ENCODE data around the gene SEC16A. TPM values are rescaled to one million over a fixed set of nuclear protein-coding genes. Genes with fewer than 3 reads are reported as not detected.

Gene SEC16A
- total and polyA plus RNA-seq, 2 donors (not counting 3 experiments of a cell fraction or from before 2014, with no cell fraction given): 34.5 to 80.6 TPM

DNA sequence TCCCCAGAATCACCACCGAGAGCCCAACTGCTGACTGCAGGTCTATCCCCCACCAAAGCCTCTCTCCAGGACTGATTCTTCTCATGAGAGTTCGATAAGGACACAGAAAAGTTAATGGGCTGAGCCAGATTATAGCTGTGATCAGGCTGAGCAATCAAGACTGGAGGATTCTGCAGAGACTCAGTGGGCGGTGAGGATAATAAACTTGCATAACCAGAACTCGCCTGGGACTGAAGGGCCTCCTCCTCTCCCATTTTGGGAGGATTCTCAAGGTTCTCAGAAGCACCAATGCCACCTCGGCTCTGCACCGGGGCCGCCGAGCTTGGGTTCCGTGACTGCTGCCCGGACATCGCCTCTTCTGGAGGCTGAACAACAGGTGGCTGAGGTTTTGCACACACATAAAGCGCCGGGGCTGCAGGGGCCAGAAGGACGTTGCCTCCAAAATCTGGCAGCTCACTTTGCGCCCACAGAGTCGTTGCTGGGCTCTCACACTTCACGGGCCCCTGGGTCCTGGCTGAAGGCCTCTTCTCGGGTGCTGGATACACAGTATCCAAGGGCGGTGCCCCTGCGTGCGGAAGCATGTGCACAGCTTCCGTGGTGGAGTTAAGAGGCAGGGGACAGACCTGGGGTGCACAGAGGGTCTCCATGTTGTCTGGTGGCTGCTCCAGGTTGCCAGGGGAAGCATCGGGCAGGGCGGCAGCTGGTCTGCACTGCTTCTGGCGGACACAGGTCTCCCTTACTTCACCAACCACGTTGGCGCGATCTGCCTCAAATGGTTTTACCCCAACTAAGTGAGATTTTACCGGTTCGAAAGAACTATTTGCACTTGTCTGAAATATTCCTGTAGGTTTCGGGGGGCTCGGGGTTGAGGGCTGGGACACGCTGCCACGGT lies 7.6 kb downstream of the SEC16A start:
- TF ChIP-seq, protein P1, sequence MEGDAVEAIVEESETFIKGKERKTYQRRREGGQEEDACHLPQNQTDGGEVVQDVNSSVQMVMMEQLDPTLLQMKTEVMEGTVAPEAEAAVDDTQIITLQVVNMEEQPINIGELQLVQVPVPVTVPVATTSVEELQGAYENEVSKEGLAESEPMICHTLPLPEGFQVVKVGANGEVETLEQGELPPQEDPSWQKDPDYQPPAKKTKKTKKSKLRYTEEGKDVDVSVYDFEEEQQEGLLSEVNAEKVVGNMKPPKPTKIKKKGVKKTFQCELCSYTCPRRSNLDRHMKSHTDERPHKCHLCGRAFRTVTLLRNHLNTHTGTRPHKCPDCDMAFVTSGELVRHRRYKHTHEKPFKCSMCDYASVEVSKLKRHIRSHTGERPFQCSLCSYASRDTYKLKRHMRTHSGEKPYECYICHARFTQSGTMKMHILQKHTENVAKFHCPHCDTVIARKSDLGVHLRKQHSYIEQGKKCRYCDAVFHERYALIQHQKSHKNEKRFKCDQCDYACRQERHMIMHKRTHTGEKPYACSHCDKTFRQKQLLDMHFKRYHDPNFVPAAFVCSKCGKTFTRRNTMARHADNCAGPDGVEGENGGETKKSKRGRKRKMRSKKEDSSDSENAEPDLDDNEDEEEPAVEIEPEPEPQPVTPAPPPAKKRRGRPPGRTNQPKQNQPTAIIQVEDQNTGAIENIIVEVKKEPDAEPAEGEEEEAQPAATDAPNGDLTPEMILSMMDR (IDR thresholded peaks at IDR 0.05; ENCODE audit: extremely low read depth in 1 of 2, insufficient read depth in 1 of 2, low read depth in 1 of 2, low read length in 2 of 2): no peak
- TF ChIP-seq GATA2 (IDR thresholded peaks at IDR 0.05; ENCODE audit: insufficient read depth, insufficient read length, low read depth, low read length): no peak
- no peak for TF ChIP-seq FOS (IDR thresholded peaks at IDR 0.05; ENCODE audit: borderline replicate concordance, insufficient read depth, low read length)
- no peak for TF ChIP-seq EZH2 (IDR thresholded peaks at IDR 0.05; ENCODE audit: borderline replicate concordance, low read depth, low read length, severe bottlenecking)
- TF ChIP-seq MYC (IDR thresholded peaks at IDR 0.05; ENCODE audit: low read depth, low read length): no peak
- no peak for TF ChIP-seq POLR2AphosphoS5 (IDR thresholded peaks at IDR 0.05; ENCODE audit: insufficient read depth, low read depth, low read length)
- TF ChIP-seq, protein P2, sequence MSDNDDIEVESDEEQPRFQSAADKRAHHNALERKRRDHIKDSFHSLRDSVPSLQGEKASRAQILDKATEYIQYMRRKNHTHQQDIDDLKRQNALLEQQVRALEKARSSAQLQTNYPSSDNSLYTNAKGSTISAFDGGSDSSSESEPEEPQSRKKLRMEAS (IDR thresholded peaks at IDR 0.05; ENCODE audit: insufficient read depth, insufficient read length): no peak
- TF ChIP-seq JUN (IDR thresholded peaks at IDR 0.05; ENCODE audit: borderline replicate concordance, insufficient read depth, insufficient read length, low read depth): no peak
- no peak for TF ChIP-seq POLR2A (IDR thresholded peaks at IDR 0.05; ENCODE audit: low read depth, low read length)
- TSS peak; percentile 6 for BruUV-seq (replicated peaks)
- ChIA-PET CTCF (no interaction called here), POLR2A (no interaction called here)
- dilution Hi-C loops (cut with MboI; ENCODE audit: extremely low pct_ligation_motif_present, low sequenced_read_pairs) (no loop called here), intact Hi-C loops (cut with micrococcal nuclease) (no loop called here)
- H2AFZ ChIP-seq (ENCODE audit: low read depth, low read length): no peak overlapping the region
- H4K20me1 ChIP-seq (replicated peaks; ENCODE audit: control insufficient read depth, extremely low read depth, insufficient read depth, low read length): no peaks in the 10 kb centered on the region
- H3K9ac ChIP-seq (replicated peaks; ENCODE audit: extremely low read depth, insufficient read depth, low read length): no peak overlapping the region
- H3K4me2 ChIP-seq (ENCODE audit: insufficient read depth, low read length): no peak overlapping the region
- no peaks in the 10 kb centered on the region for H3K4me1 ChIP-seq (ENCODE audit: control insufficient read depth, extremely low read depth, insufficient read depth, low read length)
- FAIRE-seq: no peak
- no peaks in the 10 kb centered on the region for H3K27me3 ChIP-seq (ENCODE audit: control insufficient read depth in 2 of 2, insufficient read depth in 2 of 2, low read length in 2 of 2)
- peaks cover 78% of the 10 kb centered on the region for H3K79me2 ChIP-seq (ENCODE audit: control insufficient read depth, insufficient read depth, low read length)
- DNase-seq (ENCODE audit: low read depth, low spot score): no peak
- H3K27ac ChIP-seq (ENCODE audit: insufficient read depth, low read depth, low read length): no peak overlapping the region
- peaks cover 28 to 72% of the 10 kb centered on the region in 2 experiments for H3K36me3 ChIP-seq (ENCODE audit: control insufficient read depth in 2 of 2, extremely low read depth in 1 of 2, insufficient read depth in 2 of 2, low read length in 2 of 2)
- H3K9me3 ChIP-seq (replicated peaks; ENCODE audit: control insufficient read depth, insufficient read depth, low read length): no peaks in the 10 kb centered on the region
- no peak overlapping the region for H3K4me3 ChIP-seq (replicated peaks in 1 of 3; ENCODE audit: insufficient read depth in 1 of 3, low read depth in 1 of 3, low read length in 3 of 3)
- H3K9me1 ChIP-seq (replicated peaks; ENCODE audit: control insufficient read depth, extremely low read depth, insufficient read depth, low read length): no peaks in the 10 kb centered on the region

Data from endothelial cell of umbilical vein (primary cell).